IMR-90 (cell line): ENCODE results near the gene MAGEB3. TPM values are rescaled to one million over a fixed set of nuclear protein-coding genes. Genes with fewer than 3 reads are reported as not detected.

ENCODE experiments used
- ATAC-seq: fragments of 200-7000 bp; cut with Tn5 transposase; 2 replicates; pipeline ENCODE4 v1.9.1; 2020; ENCODE audit warnings: low read depth, mild to moderate bottlenecking, moderate library complexity
- BruUV-seq: library from RNA; stranded (reverse); fragments of 400-500 nt; replicated peaks from 2 replicates; lab custom pipeline; 2021; lab: Mats Ljungman, UMichigan
- CTCF ChIA-PET: fragments of 300-600 bp; formaldehyde crosslinking; extraction: SDS; loops from one replicate; lab custom pipeline; 2021; ENCODE audit warnings: antibody characterized with exemption; lab: Yijun Ruan, JAX
- POLR2A ChIA-PET: fragments of 300-600 bp; sonication (Branson Sonifier 250); formaldehyde crosslinking; loops from one replicate; lab custom pipeline; 2022; ENCODE audit warnings: antibody characterized with exemption; ENCODE audit not compliant: unreplicated experiment; lab: Charles Lee
- DNase-seq: peaks from one replicate; pipeline ENCODE4 v3.0.0; 2013
- H2AFZ ChIP-seq: replicated peaks from 2 replicates; pipeline ENCODE3; 2013; ENCODE audit warnings: low read length, mild to moderate bottlenecking; ENCODE audit not compliant: poor library complexity
- H2AK5ac ChIP-seq: 2 replicates; pipeline ENCODE4 v1.6.1; 2013; ENCODE audit warnings: low read depth, low read length, inconsistent platforms
- H2AK9ac ChIP-seq: replicated peaks from 2 replicates; pipeline ENCODE3; 2013; ENCODE audit warnings: mild to moderate bottlenecking, low read depth, low read length, moderate library complexity; ENCODE audit not compliant: poor library complexity
- H2BK120ac ChIP-seq: 2 replicates; pipeline ENCODE4 v1.6.1; 2013; ENCODE audit warnings: low read depth, low read length, inconsistent platforms
- H2BK15ac ChIP-seq: 3 replicates; pipeline ENCODE4 v1.6.1; 2013; ENCODE audit warnings: low read depth, low read length, inconsistent platforms
- H2BK20ac ChIP-seq: 2 replicates; pipeline ENCODE4 v1.6.1; 2013; ENCODE audit warnings: low read depth, mild to moderate bottlenecking, inconsistent platforms, low read length, moderate library complexity
- H2BK5ac ChIP-seq: 2 replicates; pipeline ENCODE4 v1.6.1; 2013; ENCODE audit warnings: mild to moderate bottlenecking, low read depth, low read length, inconsistent platforms; ENCODE audit not compliant: poor library complexity, severe bottlenecking
- H3K14ac ChIP-seq: replicated peaks from 2 replicates; pipeline ENCODE4 v1.6.1; 2013; ENCODE audit warnings: low read depth, low read length, inconsistent platforms
- H3K18ac ChIP-seq: 2 replicates; pipeline ENCODE4 v1.6.1; 2013; ENCODE audit warnings: low read depth, low read length, control low read depth
- H3K23ac ChIP-seq: 2 replicates; pipeline ENCODE4 v1.6.1; 2013; ENCODE audit warnings: low read depth, low read length, inconsistent platforms
- H3K27ac ChIP-seq: 2 replicates; pipeline ENCODE4 v1.5.1; 2013; ENCODE audit warnings: mild to moderate bottlenecking, control low read depth, low read length; ENCODE audit not compliant: insufficient read depth
- H3K27me3 ChIP-seq: 2 replicates; pipeline ENCODE4 v1.6.1; 2013; ENCODE audit warnings: low read length; ENCODE audit not compliant: control insufficient read depth, insufficient read depth
- H3K36me3 ChIP-seq: 2 replicates; pipeline ENCODE4 v1.6.1; 2013; ENCODE audit warnings: low read length, mixed read lengths; ENCODE audit not compliant: control insufficient read depth, insufficient read depth
- H3K4ac ChIP-seq: 2 replicates; pipeline ENCODE4 v1.6.1; 2013; ENCODE audit warnings: low read depth, low read length, inconsistent platforms
- H3K4me1 ChIP-seq: 2 replicates; pipeline ENCODE4 v1.6.1; 2013; ENCODE audit warnings: low read length, mixed read lengths; ENCODE audit not compliant: control insufficient read depth, insufficient read depth
- H3K4me2 ChIP-seq: 2 replicates; pipeline ENCODE4 v1.6.1; 2013; ENCODE audit warnings: low read depth, mild to moderate bottlenecking, control low read depth, low read length, moderate library complexity
- H3K4me3 ChIP-seq: 2 replicates; pipeline ENCODE4 v1.5.1; 2013; ENCODE audit warnings: low read depth, mild to moderate bottlenecking, control low read depth, low read length, moderate library complexity; ENCODE audit not compliant: insufficient read depth
- H3K56ac ChIP-seq: 2 replicates; pipeline ENCODE4 v1.6.1; 2013; ENCODE audit warnings: low read length, inconsistent platforms; ENCODE audit not compliant: insufficient read depth; ENCODE audit errors: extremely low read depth
- H3K79me1 ChIP-seq, 2 experiments: 2 replicates each; pipeline ENCODE4 v1.6.1; 2013; ENCODE audit warnings: low read length in 2 of 2, inconsistent platforms in 1 of 2, low read depth in 1 of 2
- H3K9ac ChIP-seq: 2 replicates; pipeline ENCODE4 v1.6.1; 2013; ENCODE audit warnings: low read depth, low read length, control low read depth
- H3K9me1 ChIP-seq: 2 replicates; pipeline ENCODE4 v1.6.1; 2013; ENCODE audit warnings: low read length, inconsistent platforms; ENCODE audit not compliant: insufficient read depth
- H3K9me3 ChIP-seq: 2 replicates; pipeline ENCODE4 v1.6.1; 2013; ENCODE audit warnings: low read length; ENCODE audit not compliant: control insufficient read depth, insufficient read depth
- H4K20me1 ChIP-seq: 2 replicates; pipeline ENCODE4 v1.6.1; 2013; ENCODE audit warnings: low read length, inconsistent platforms; ENCODE audit not compliant: insufficient read depth
- H4K5ac ChIP-seq: 2 replicates; pipeline ENCODE4 v1.6.1; 2013; ENCODE audit warnings: mild to moderate bottlenecking, low read depth, low read length, control low read depth
- H4K8ac ChIP-seq, 2 experiments: 2 replicates each; pipeline ENCODE4 v1.6.1; 2013; ENCODE audit warnings: low read depth in 2 of 2, low read length in 2 of 2, control low read depth in 1 of 2, inconsistent platforms in 1 of 2
- H4K91ac ChIP-seq: 2 replicates; pipeline ENCODE4 v1.6.1; 2013; ENCODE audit warnings: low read depth, low read length, inconsistent platforms; ENCODE audit not compliant: insufficient read depth
- BHLHE40 ChIP-seq: fragments of 150-350 bp; IDR thresholded peaks from 2 replicates; pipeline ENCODE4 v1.6.1; 2016; ENCODE audit warnings: mild to moderate bottlenecking, low read depth, low read length
- CEBPB ChIP-seq: IDR thresholded peaks from 2 replicates; pipeline ENCODE4 v1.6.1; 2012; ENCODE audit warnings: low read depth, low read length, improper control_type of control experiment
- CHD1 ChIP-seq: IDR thresholded peaks from 2 replicates; pipeline ENCODE4 v1.6.1; 2012; ENCODE audit warnings: low read depth, low read length, improper control_type of control experiment
- FOS ChIP-seq: fragments of 150-350 bp; IDR thresholded peaks from 2 replicates; pipeline ENCODE4 v1.6.1; 2016; ENCODE audit warnings: low read depth, low read length
- MAFK ChIP-seq: IDR thresholded peaks from 2 replicates; pipeline ENCODE4 v1.6.1; 2012; ENCODE audit warnings: low read depth, low read length, improper control_type of control experiment
- MAZ ChIP-seq: IDR thresholded peaks from 2 replicates; pipeline ENCODE4 v1.6.1; 2012; ENCODE audit warnings: low read depth, mild to moderate bottlenecking, low read length, improper control_type of control experiment, moderate library complexity, borderline replicate concordance
- MXI1 ChIP-seq: IDR thresholded peaks from 2 replicates; pipeline ENCODE4 v1.6.1; 2012; ENCODE audit warnings: low read depth, mild to moderate bottlenecking, low read length, moderate library complexity, borderline replicate concordance
- NFE2L2 ChIP-seq: fragments of 150-350 bp; IDR thresholded peaks from 2 replicates; pipeline ENCODE4 v1.6.1; 2016; ENCODE audit warnings: low read depth, mild to moderate bottlenecking, low read length
- POLR2A ChIP-seq: IDR thresholded peaks from 2 replicates; pipeline ENCODE4 v1.6.1; 2012; ENCODE audit warnings: mild to moderate bottlenecking, low read depth, low read length
- RAD21 ChIP-seq: IDR thresholded peaks from 2 replicates; pipeline ENCODE4 v1.6.1; 2012; ENCODE audit warnings: low read length, improper control_type of control experiment
- RCOR1 ChIP-seq: IDR thresholded peaks from 2 replicates; pipeline ENCODE4 v1.6.1; 2012; ENCODE audit warnings: mild to moderate bottlenecking, low read length, improper control_type of control experiment; ENCODE audit not compliant: insufficient replicate concordance
- RFX5 ChIP-seq: IDR thresholded peaks from 2 replicates; pipeline ENCODE4 v1.8.0; 2012; ENCODE audit warnings: low read depth, mild to moderate bottlenecking, low read length, moderate library complexity
- SMC3 ChIP-seq: fragments of 150-350 bp; IDR thresholded peaks from 2 replicates; pipeline ENCODE4 v1.6.1; 2016; ENCODE audit warnings: low read depth, mild to moderate bottlenecking, antibody characterized with exemption, low read length, moderate library complexity
- WGBS, 2 experiments: methylation state at CpG; one replicate each; pipeline versions ENCODE4 v1.1.5 to v1.1.7; 2013; ENCODE audit warnings: missing lambda C conversion rate in 2 of 2; ENCODE audit not compliant: insufficient read length in 1 of 2; ENCODE audit errors: extremely low coverage in 2 of 2; 5-methylcytosine and 5-hydroxymethylcytosine counted together
- dilution Hi-C: fragments of 300-500 bp; cut with HindIII; formaldehyde crosslinking; loops from one replicate; pipeline ENCODE4 v1.14.3; 2018; ENCODE audit warnings: low sequenced_read_pairs; ENCODE audit not compliant: unreplicated experiment
- in situ Hi-C: fragments of 300-500 bp; cut with MboI; formaldehyde crosslinking; loops from 3 replicates; pipeline ENCODE4 v1.14.3; 2019; ENCODE audit warnings: low sequenced_read_pairs, inconsistent platforms, mixed read lengths
- intact Hi-C: fragments of 100-400 bp; cut with micrococcal nuclease; formaldehyde crosslinking; loops from 2 replicates; pipeline ENCODE4 v1.10.0; 2022
- polyA plus RNA-seq, 3 experiments: library from polyadenylated mRNA; depleted of rRNA; stranded (reverse); fragments of >200 nt; gene quantifications; 2 replicates each; pipeline ENCODE4 v1.2.3, GENCODE V29; 2012; ENCODE audit warnings: low replicate concordance in 1 of 3
- total RNA-seq: library from RNA; depleted of rRNA; stranded (reverse); fragments of >200 nt; gene quantifications from 2 replicates; pipeline ENCODE4 v1.2.3, GENCODE V29; 2012
- TF ChIP-seq, protein P1 (sequence below): fragments of 150-350 bp; IDR thresholded peaks from 2 replicates; pipeline ENCODE4 v1.6.1; 2016; ENCODE audit warnings: low read depth, mild to moderate bottlenecking, low read length, moderate library complexity, borderline replicate concordance
- TF ChIP-seq, protein P2 (sequence below): conservative IDR thresholded peaks from 2 replicates; pipeline ENCODE4 v1.5.1; 2012; ENCODE audit warnings: mild to moderate bottlenecking, low read depth, low read length, improper control_type of control experiment
- TF ChIP-seq, protein P3 (sequence below): fragments of 150-350 bp; IDR thresholded peaks from 2 replicates; pipeline ENCODE4 v1.6.1; 2017; ENCODE audit warnings: mild to moderate bottlenecking, antibody characterized with exemption, low read length, low read depth

MAGEB3 gene
- total and polyA plus RNA-seq, 2 of the 4 experiments (the other 2 are of a cell fraction): not detected

DNA sequence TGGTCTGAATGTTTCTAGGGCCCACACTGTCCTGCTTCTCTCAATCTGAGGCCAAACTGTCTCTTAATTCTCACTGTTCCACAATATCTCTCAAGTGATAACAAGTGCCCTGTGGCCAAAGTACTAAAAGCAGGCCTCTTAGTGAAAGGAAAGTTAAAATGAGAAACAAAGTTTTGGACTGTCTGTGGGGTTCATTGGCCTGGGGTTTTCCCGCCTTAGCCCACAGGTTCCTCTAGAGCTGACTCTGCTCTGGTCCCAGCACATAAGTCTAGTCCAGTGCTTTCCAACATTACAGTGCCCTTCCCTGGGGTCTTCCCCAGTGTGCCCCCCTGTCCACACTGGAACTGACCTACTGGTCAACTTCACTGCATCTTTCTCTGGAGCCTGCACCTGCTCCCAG, 22.8 kb downstream of the MAGEB3 start:
- Histone ChIP-seq H2BK5ac (no peak overlapping the region), H3K9me3 (no peaks in the 10 kb centered on the region), H3K9ac (no peak overlapping the region), H3K36me3 (no peaks in the 10 kb centered on the region), H3K9me1 (no peaks in the 10 kb centered on the region), H2BK120ac (no peak overlapping the region), H4K5ac (no peak overlapping the region), H3K4me3 (no peak overlapping the region), H4K20me1 (no peaks in the 10 kb centered on the region), H3K27me3 (peaks cover 5% of the 10 kb centered on the region), H3K18ac (no peak overlapping the region), H2BK15ac (no peak overlapping the region), H2BK20ac (no peak overlapping the region), H4K8ac (no peak overlapping the region), H3K14ac (no peak overlapping the region), H3K4me2 (no peak overlapping the region), H3K27ac (no peak overlapping the region), H4K91ac (no peak overlapping the region), H3K23ac (no peak overlapping the region), H2AFZ (no peak overlapping the region), H2AK9ac (no peak overlapping the region), H3K4me1 (no peaks in the 10 kb centered on the region), H3K79me1 (no peaks in the 10 kb centered on the region), H2AK5ac (no peak overlapping the region), H3K56ac (no peak overlapping the region), H3K4ac (no peak overlapping the region)
- WGBS, 2 experiments: no CpG with 5 or more reads among the region's 1 CpG
- in situ Hi-C loops: no loop called here
- no peak for ATAC-seq
- dilution Hi-C loops: no loop called here
- no peak for TF ChIP-seq MXI1
- TF ChIP-seq CEBPB: no peak
- no peak for TF ChIP-seq POLR2A
- no peak for TF ChIP-seq FOS
- TF ChIP-seq CHD1: no peak
- TF ChIP-seq, protein P1, sequence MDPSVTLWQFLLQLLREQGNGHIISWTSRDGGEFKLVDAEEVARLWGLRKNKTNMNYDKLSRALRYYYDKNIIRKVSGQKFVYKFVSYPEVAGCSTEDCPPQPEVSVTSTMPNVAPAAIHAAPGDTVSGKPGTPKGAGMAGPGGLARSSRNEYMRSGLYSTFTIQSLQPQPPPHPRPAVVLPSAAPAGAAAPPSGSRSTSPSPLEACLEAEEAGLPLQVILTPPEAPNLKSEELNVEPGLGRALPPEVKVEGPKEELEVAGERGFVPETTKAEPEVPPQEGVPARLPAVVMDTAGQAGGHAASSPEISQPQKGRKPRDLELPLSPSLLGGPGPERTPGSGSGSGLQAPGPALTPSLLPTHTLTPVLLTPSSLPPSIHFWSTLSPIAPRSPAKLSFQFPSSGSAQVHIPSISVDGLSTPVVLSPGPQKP: no peak
- TF ChIP-seq RAD21: no peak
- no peak for TF ChIP-seq MAFK
- TF ChIP-seq, protein P2, sequence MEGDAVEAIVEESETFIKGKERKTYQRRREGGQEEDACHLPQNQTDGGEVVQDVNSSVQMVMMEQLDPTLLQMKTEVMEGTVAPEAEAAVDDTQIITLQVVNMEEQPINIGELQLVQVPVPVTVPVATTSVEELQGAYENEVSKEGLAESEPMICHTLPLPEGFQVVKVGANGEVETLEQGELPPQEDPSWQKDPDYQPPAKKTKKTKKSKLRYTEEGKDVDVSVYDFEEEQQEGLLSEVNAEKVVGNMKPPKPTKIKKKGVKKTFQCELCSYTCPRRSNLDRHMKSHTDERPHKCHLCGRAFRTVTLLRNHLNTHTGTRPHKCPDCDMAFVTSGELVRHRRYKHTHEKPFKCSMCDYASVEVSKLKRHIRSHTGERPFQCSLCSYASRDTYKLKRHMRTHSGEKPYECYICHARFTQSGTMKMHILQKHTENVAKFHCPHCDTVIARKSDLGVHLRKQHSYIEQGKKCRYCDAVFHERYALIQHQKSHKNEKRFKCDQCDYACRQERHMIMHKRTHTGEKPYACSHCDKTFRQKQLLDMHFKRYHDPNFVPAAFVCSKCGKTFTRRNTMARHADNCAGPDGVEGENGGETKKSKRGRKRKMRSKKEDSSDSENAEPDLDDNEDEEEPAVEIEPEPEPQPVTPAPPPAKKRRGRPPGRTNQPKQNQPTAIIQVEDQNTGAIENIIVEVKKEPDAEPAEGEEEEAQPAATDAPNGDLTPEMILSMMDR: no peak
- no peak for TF ChIP-seq NFE2L2
- TF ChIP-seq SMC3: no peak
- no peak for TF ChIP-seq BHLHE40
- TF ChIP-seq, protein P3, sequence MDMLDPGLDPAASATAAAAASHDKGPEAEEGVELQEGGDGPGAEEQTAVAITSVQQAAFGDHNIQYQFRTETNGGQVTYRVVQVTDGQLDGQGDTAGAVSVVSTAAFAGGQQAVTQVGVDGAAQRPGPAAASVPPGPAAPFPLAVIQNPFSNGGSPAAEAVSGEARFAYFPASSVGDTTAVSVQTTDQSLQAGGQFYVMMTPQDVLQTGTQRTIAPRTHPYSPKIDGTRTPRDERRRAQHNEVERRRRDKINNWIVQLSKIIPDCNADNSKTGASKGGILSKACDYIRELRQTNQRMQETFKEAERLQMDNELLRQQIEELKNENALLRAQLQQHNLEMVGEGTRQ: no peak
- TF ChIP-seq MAZ: no peak
- no peak for TF ChIP-seq RFX5
- TF ChIP-seq RCOR1: no peak
- DNase-seq: no peak
- ChIA-PET CTCF (no interaction called here), POLR2A (no interaction called here)
- BruUV-seq: no TSS peak
- intact Hi-C loops: no loop called here
